Spinal cord (tissue), 10 donors: ENCODE measurements around the gene CEP112. TPM values are rescaled to one million over a fixed set of nuclear protein-coding genes. Genes with fewer than 3 reads are reported as not detected.

ENCODE experiments used
- DNase-seq, 6 donors: peaks; one replicate each; pipeline versions ENCODE4 v3.0.0 to v3.0.0-alpha.2; 2013 to 2015; ENCODE audit warnings: low spot score in 6 of 6, low read depth in 4 of 6
- H3K27ac ChIP-seq: one replicate; pipeline ENCODE4 v1.5.1; 2013; ENCODE audit warnings: low read depth, low read length, control low read depth
- H3K27me3 ChIP-seq: one replicate; pipeline ENCODE4 v1.6.1; 2013; ENCODE audit warnings: low read length; ENCODE audit not compliant: control insufficient read depth, insufficient read depth
- H3K36me3 ChIP-seq: one replicate; pipeline ENCODE4 v1.6.1; 2013; ENCODE audit warnings: low read length; ENCODE audit not compliant: control insufficient read depth, insufficient read depth
- H3K4me1 ChIP-seq: one replicate; pipeline ENCODE4 v1.6.1; 2013; ENCODE audit warnings: low read length; ENCODE audit not compliant: control insufficient read depth, insufficient read depth
- H3K4me3 ChIP-seq: one replicate; pipeline ENCODE4 v1.5.1; 2013; ENCODE audit warnings: low read depth, low read length, control low read depth
- H3K9me3 ChIP-seq: one replicate; pipeline ENCODE4 v1.6.1; 2013; ENCODE audit warnings: low read length; ENCODE audit not compliant: control insufficient read depth, insufficient read depth
- WGBS: methylation state at CpG from one replicate; pipeline ENCODE4 v1.1.5; 2013; ENCODE audit warnings: missing lambda C conversion rate; ENCODE audit not compliant: insufficient coverage; 5-methylcytosine and 5-hydroxymethylcytosine counted together
- polyA plus RNA-seq, 2 donors: library from polyadenylated mRNA; unstranded; fragments of 120-200 nt; gene quantifications; one replicate each; pipeline ENCODE4 v1.2.1, GENCODE V29; 2013; ENCODE audit not compliant: insufficient read length in 2 of 2
- total RNA-seq, 2 donors: library from RNA; depleted of rRNA in 1 of 2; stranded (reverse); fragments of 120-200 nt in 1 of 2; fragments of >200 nt in 1 of 2; gene quantifications; one replicate each; pipeline versions ENCODE4 v1.2.3 to v1.2.4, GENCODE V29; 2013 to 2014
- donor health status: healthy.

Gene CEP112
- total and polyA plus RNA-seq, 4 donors: 9.1 to 26.2 (median 17.6) TPM

DNA sequence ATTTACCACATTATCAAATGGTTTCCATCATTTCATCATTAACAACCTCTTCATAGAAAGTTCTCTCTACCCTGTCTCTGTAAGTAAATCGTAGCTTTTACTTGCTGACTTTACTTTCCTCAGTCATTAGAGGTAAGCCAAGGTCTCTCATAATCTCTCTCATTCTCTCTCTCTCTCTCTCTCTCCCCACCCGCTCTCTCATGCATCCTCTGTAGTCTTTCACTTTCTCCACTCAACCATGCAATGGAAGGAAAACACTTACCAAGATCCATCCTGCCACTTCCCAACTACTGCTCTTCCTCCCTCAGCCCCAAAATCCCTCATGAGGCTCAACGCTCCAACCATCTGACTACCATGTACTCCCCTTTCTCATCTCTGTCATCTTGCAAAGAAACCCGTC is 6.1 kb downstream of the CEP112 start:
- DNase-seq: no peak
- Histone ChIP-seq H3K4me3 (no peak overlapping the region), H3K27ac (no peak overlapping the region), H3K9me3 (no peaks in the 10 kb centered on the region), H3K36me3 (peaks cover 3% of the 10 kb centered on the region), H3K27me3 (no peaks in the 10 kb centered on the region), H3K4me1 (peaks cover 7% of the 10 kb centered on the region)
- 80% methylated on average over 4 of the region's 4 CpGs for WGBS

DNA sequence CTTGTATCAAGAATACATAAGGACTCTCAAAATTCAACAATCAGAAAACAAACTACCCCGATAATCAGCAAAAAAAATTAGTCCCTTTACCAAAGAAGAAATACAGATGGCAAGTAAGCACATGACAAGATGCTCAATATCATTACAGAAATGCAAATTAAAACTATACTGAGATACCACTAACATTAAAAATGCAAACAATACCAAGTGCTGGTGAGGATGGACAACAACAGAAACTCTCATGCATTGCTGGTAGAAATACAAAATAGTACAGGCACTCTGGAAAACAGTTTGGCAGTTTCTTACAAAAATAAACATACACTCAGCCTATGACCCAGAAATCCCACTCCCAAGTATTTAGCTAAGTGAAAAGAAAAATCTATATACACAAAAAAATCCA is 7.5 kb downstream of the CEP112 start:
- H3K4me1 ChIP-seq: no peaks in the 10 kb centered on the region
- no peaks in the 10 kb centered on the region for H3K27me3 ChIP-seq
- no peak for DNase-seq
- H3K36me3 ChIP-seq: peaks cover 3% of the 10 kb centered on the region
- H3K9me3 ChIP-seq: peaks cover 2% of the 10 kb centered on the region
- no peak overlapping the region for H3K4me3 ChIP-seq
- H3K27ac ChIP-seq: no peak overlapping the region
- WGBS: no CpG with 5 or more reads among the region's 1 CpG

- Histone ChIP-seq H3K36me3 (peaks cover 3% of the 10 kb centered on the region), H3K9me3 (peaks cover 4% of the 10 kb centered on the region), H3K4me1 (no peaks in the 10 kb centered on the region), H3K27ac (no peak overlapping the region), H3K27me3 (no peaks in the 10 kb centered on the region), H3K4me3 (no peak overlapping the region)
- DNase-seq: no peak
Observed at GRCh38 chr17:66183529-66183928, 8.4 kb downstream of the CEP112 start.

- H3K4me3 ChIP-seq: no peak overlapping the region
- WGBS: no CpG with 5 or more reads among the region's 4 CpGs
Observed at GRCh38 chr17:66178642-66179041, 13.3 kb downstream of the CEP112 start.

GRCh38 chr17:66177048-66177447 is 14.9 kb downstream of the CEP112 start:
- Histone ChIP-seq H3K27ac (no peak overlapping the region), H3K36me3 (peaks cover 3% of the 10 kb centered on the region), H3K4me3 (no peak overlapping the region), H3K27me3 (no peaks in the 10 kb centered on the region), H3K4me1 (no peaks in the 10 kb centered on the region), H3K9me3 (peaks cover 4% of the 10 kb centered on the region)
- DNase-seq: no peak

More at GRCh38 chr17:66178642-66179041, 13.3 kb downstream of the CEP112 start:
- Histone ChIP-seq H3K27me3 (no peaks in the 10 kb centered on the region), H3K4me1 (no peaks in the 10 kb centered on the region), H3K9me3 (peaks cover 4% of the 10 kb centered on the region), H3K27ac (no peak overlapping the region), H3K36me3 (peaks cover 3% of the 10 kb centered on the region)
- no peak for DNase-seq

GRCh38 chr17:66175892-66176291 is 16.0 kb downstream of the CEP112 start:
- Histone ChIP-seq H3K27me3 (no peaks in the 10 kb centered on the region), H3K9me3 (peaks cover 4% of the 10 kb centered on the region), H3K36me3 (no peaks in the 10 kb centered on the region), H3K27ac (no peak overlapping the region), H3K4me1 (no peaks in the 10 kb centered on the region), H3K4me3 (no peak overlapping the region)
- no CpG with 5 or more reads among the region's 1 CpG for WGBS
- no peak for DNase-seq

DNA sequence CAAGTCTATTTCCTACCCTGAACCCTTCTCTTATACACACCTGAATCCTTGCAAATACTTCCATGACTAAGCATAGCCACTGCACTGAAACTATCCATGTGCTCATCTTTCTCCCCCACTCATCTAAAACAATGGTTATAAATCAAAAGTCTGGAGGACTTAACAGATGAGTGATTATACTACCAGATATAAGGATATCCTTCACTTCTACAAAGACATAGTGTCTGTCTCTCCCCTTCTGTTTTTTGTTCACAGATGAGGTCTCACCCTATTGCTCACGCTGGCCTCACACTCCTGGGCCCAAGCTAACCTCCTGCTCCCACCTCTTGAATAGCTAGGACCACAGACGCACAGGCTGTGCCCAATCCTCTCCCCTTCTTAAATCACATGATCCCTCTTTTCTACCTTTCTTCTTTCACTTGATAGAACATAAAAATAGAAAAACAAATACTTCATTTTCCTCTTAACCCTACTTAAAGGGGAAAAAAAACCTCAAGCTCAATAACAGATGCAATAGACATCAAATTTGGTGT is 19.2 kb downstream of the CEP112 start:
- Histone ChIP-seq H3K27ac (no peak overlapping the region), H3K4me3 (no peak overlapping the region), H3K9me3 (no peaks in the 10 kb centered on the region), H3K27me3 (no peaks in the 10 kb centered on the region), H3K36me3 (no peaks in the 10 kb centered on the region), H3K4me1 (no peaks in the 10 kb centered on the region)
- 93% methylated on average over 1 of the region's 2 CpGs for WGBS
- no peak for DNase-seq

DNA sequence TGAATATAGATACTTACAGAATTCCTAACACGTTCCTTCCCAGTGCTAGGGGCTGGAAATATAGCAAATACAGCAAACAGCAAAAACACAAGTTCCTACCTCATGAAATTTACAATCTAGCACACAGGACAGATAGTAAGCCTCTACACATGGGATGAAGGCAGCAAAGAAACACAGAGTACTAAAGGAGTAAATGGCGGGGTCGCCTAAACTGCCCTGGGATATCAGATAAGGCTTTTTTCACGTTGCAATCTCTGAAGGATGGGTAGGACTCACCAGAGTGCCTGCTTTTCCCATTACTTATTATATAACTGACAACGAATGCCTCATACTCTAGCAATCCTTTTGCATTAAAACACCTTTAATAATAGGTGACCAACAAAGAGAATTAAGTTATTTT is 19.8 kb downstream of the CEP112 start:
- H3K27me3 ChIP-seq: no peaks in the 10 kb centered on the region
- WGBS: 14% methylated on average over 1 of the region's 5 CpGs
- H3K4me1 ChIP-seq: no peaks in the 10 kb centered on the region
- H3K36me3 ChIP-seq: no peaks in the 10 kb centered on the region
- H3K27ac ChIP-seq: no peak overlapping the region
- no peaks in the 10 kb centered on the region for H3K9me3 ChIP-seq
- H3K4me3 ChIP-seq: no peak overlapping the region
- no peak for DNase-seq

DNA sequence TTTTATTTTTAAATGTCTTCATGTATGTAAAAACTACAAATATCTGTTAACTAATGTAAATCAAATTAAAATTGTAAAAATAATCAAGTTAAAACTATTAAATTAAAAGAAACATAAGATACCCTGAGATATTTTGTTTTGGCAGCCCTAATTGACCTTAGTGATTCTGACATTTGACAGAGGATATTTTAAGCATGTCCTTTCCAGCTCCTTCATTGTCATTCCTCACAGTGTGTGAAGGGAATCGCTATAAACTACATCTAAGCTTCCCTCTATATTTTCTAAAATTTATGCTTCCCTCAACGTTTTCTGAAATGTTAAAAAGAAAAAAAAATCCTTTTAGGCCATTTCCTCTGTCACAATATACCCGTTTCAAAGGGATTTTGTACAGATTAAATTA is 20.2 kb downstream of the CEP112 start:
- DNase-seq: no peak
- Histone ChIP-seq H3K9me3 (no peaks in the 10 kb centered on the region), H3K36me3 (no peaks in the 10 kb centered on the region), H3K4me1 (no peaks in the 10 kb centered on the region), H3K27ac (no peak overlapping the region), H3K4me3 (no peak overlapping the region), H3K27me3 (no peaks in the 10 kb centered on the region)
- WGBS: no CpG with 5 or more reads among the region's 3 CpGs

DNA sequence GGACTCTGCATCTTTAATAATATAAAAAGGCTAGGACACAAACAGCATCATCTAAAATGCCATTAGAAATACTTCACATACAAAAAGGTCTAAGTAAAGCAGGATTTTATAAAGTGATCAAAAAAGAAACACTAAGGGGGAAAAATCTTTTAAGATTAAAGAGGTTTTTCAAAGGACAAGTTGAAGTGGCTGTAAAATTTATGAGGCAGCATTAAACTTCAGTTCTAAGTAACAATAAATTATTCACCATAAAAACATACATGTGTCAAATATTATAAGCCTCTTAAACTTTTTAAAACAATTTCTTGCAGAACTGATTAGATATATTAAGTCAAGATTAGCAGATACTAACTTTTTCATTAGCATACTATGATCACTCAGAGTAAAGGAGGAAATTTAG is 20.8 kb downstream of the CEP112 start:
- no peaks in the 10 kb centered on the region for H3K9me3 ChIP-seq
- no peaks in the 10 kb centered on the region for H3K27me3 ChIP-seq
- DNase-seq: no peak
- no peak overlapping the region for H3K4me3 ChIP-seq
- H3K27ac ChIP-seq: no peak overlapping the region
- H3K36me3 ChIP-seq: no peaks in the 10 kb centered on the region
- H3K4me1 ChIP-seq: no peaks in the 10 kb centered on the region
